Sigmoid colon (tissue), 7 donors: Measurements from ENCODE around the gene MYL6. TPM values are rescaled to one million over a fixed set of nuclear protein-coding genes. Genes with fewer than 3 reads are reported as not detected.
A peak's percentile ranks its signal among the peaks of the same experiment; 100 is the strongest.
"Not testable (repeated sequence)": the region's sequence is repeated elsewhere in the genome, so short reads cannot be mapped to it uniquely, and the experiment has no call there.

ENCODE experiments used
- DNase-seq: peaks from one replicate; pipeline ENCODE4 v3.0.0-alpha.2; 2019
- H3K27ac ChIP-seq, 4 donors: fragments of 200-600 bp; sonication (generic); one replicate each; pipeline ENCODE4 v1.5.1; 2016 to 2019; ENCODE audit warnings: mild to moderate bottlenecking in 1 of 4
- H3K27me3 ChIP-seq, 3 donors: fragments of 200-600 bp; sonication (generic); one replicate each; pipeline ENCODE4 v1.5.1; 2019; ENCODE audit warnings: mild to moderate bottlenecking in 1 of 3
- H3K36me3 ChIP-seq, 4 donors: fragments of 200-600 bp; sonication (generic); one replicate each; pipeline ENCODE4 v1.5.1; 2016 to 2019
- H3K4me1 ChIP-seq, 4 donors: fragments of 200-600 bp; sonication (generic); one replicate each; pipeline ENCODE4 v1.5.1; 2017 to 2019
- H3K4me3 ChIP-seq, 4 donors: fragments of 200-600 bp; sonication (generic); one replicate each; pipeline ENCODE4 v1.5.1; 2017 to 2019; ENCODE audit warnings: mild to moderate bottlenecking in 2 of 4, moderate library complexity in 1 of 4
- H3K9me3 ChIP-seq, 4 donors: fragments of 200-600 bp in 3 of 4; sonication (generic) in 3 of 4; one replicate each; pipeline versions ENCODE4 v1.5.1 to v1.6.1; 2013 to 2019
- CTCF ChIP-seq, 4 experiments: fragments of 450-650 bp in 3 of 4; fragments of 200-600 bp in 1 of 4; IDR thresholded peaks; one replicate each; pipeline ENCODE4 v1.5.1; 2016 to 2019; ENCODE audit warnings: antibody characterized with exemption in 4 of 4, mild to moderate bottlenecking in 3 of 4, moderate library complexity in 2 of 4
- EP300 ChIP-seq, 4 donors: sonication (generic); formaldehyde crosslinking; IDR thresholded peaks; one replicate each; pipeline ENCODE4 v1.6.1; 2017; ENCODE audit warnings: antibody characterized with exemption in 4 of 4
- POLR2A ChIP-seq, 2 donors: fragments of 450-650 bp; IDR thresholded peaks; one replicate each; pipeline ENCODE4 v1.6.1; 2016; ENCODE audit warnings: antibody characterized with exemption in 2 of 2, mild to moderate bottlenecking in 2 of 2, moderate library complexity in 2 of 2
- POLR2AphosphoS5 ChIP-seq, 4 donors: sonication (generic); formaldehyde crosslinking; IDR thresholded peaks; one replicate each; pipeline ENCODE4 v1.6.1; 2017; ENCODE audit warnings: antibody characterized with exemption in 4 of 4
- WGBS, 2 donors: extraction: QIAGEN DNeasy Blood & Tissue Kit; methylation state at CpG; one replicate each; pipeline ENCODE4 v1.1.7; 2013; 5-methylcytosine and 5-hydroxymethylcytosine counted together
- intact Hi-C: fragments of 100-400 bp; cut with DNase I; formaldehyde crosslinking; loops from one replicate; pipeline ENCODE4 v1.15.1; 2023
- polyA plus RNA-seq, 3 donors: library from polyadenylated mRNA; stranded (reverse); fragments of 200-250 nt; gene quantifications; one replicate each; pipeline ENCODE4 v1.2.3, GENCODE V29; 2013
- total RNA-seq, 4 donors: library from RNA; depleted of rRNA; stranded (reverse); fragments of >200 nt; gene quantifications; one replicate each; pipeline ENCODE4 v1.1.0, GENCODE V29; 2016
- donor health status: healthy with polysubstance abuse.
- donor health status: Bipolar disorder and iron deficiency.
- donor health status: healthy.

MYL6 gene
- total and polyA plus RNA-seq, 7 donors, result 3,150 to 9,553 (median 7,537) TPM

GRCh38 chr12:56154818-56155217, 3.3 kb upstream of the MYL6 start:
- peaks cover 5% of the 10 kb centered on the region in 4 donors for H3K36me3 ChIP-seq
- intact Hi-C loops, result no loop called here
- WGBS, 2 donors, result 94 to 95% methylated on average over 5 of the region's 5 CpGs
- H3K4me3 ChIP-seq, result no peak overlapping the region
- no peak for DNase-seq
- TF ChIP-seq CTCF (IDR thresholded peaks at IDR 0.05), result no peak
- no peak for TF ChIP-seq POLR2A (IDR thresholded peaks at IDR 0.05)
- TF ChIP-seq EP300 (IDR thresholded peaks at IDR 0.05), result no peak
- no peak for TF ChIP-seq POLR2AphosphoS5 (IDR thresholded peaks at IDR 0.05)
- no peaks in the 10 kb centered on the region for H3K27me3 ChIP-seq
- no peak overlapping the region for H3K27ac ChIP-seq
- H3K4me1 ChIP-seq, result peaks cover 0 to 44% (median 31%) of the 10 kb centered on the region in 4 donors
- no peaks in the 10 kb centered on the region for H3K9me3 ChIP-seq

- 85 to 94% methylated on average over 11 of the region's 11 CpGs for WGBS, 2 donors
- intact Hi-C loops, result no loop called here
- DNase-seq, result no peak
- H3K36me3 ChIP-seq, result peaks cover 10% of the 10 kb centered on the region in 4 donors
- H3K4me1 ChIP-seq, result peaks cover 0 to 49% (median 36%) of the 10 kb centered on the region in 4 donors
- H3K4me3 ChIP-seq, result no peak overlapping the region
- H3K27ac ChIP-seq, result no peak overlapping the region
- TF ChIP-seq EP300 (IDR thresholded peaks at IDR 0.05) (no peak), POLR2AphosphoS5 (IDR thresholded peaks at IDR 0.05) (no peak), POLR2A (IDR thresholded peaks at IDR 0.05) (no peak), CTCF (IDR thresholded peaks at IDR 0.05) (no peak)
- H3K27me3 ChIP-seq, result no peaks in the 10 kb centered on the region
- H3K9me3 ChIP-seq, result no peaks in the 10 kb centered on the region
Measured at GRCh38 chr12:56155256-56155845, 2.8 kb upstream of the MYL6 start.

- 83 to 89% methylated on average over 21 of the region's 21 CpGs for WGBS, 2 donors
- intact Hi-C loops, result not testable (repeated sequence)
- H3K4me1 ChIP-seq, result peaks cover 0 to 54% (median 39%) of the 10 kb centered on the region in 4 donors
Measured at GRCh38 chr12:56156464-56157200, 1.5 kb upstream of the MYL6 start.

GRCh38 chr12:56157201-56158028, 744 bp upstream of the MYL6 start:
- H3K27ac ChIP-seq, result peak overlapping the region; percentile 93 to 99 (median 94)
- TF ChIP-seq POLR2A (IDR thresholded peaks at IDR 0.05) (peak; percentile 50 to 69), EP300 (IDR thresholded peaks at IDR 0.05) (no peak), POLR2AphosphoS5 (IDR thresholded peaks at IDR 0.05) (peak; percentile 13 to 56 (median 43)), CTCF (IDR thresholded peaks at IDR 0.05) (peak in 3 of 4 experiments; percentile 74 to 95 (median 91))
- DNase-seq, result peak; percentile 94
- intact Hi-C loops, result loop anchor here (1.0 to 2.0 kb wide), 3 partner anchors 32 to 65 kb away; partner anchors contain the start of genes SMARCC2 and ZC3H10
- H3K36me3 ChIP-seq, result peaks cover 29 to 31% (median 31%) of the 10 kb centered on the region in 4 donors
- peak overlapping the region; percentile 61 to 99 (median 78) for H3K4me3 ChIP-seq
- 2 to 5% methylated on average over 45 of the region's 45 CpGs for WGBS, 2 donors
- H3K9me3 ChIP-seq, result no peaks in the 10 kb centered on the region
- peaks cover 0 to 58% (median 43%) of the 10 kb centered on the region in 4 donors for H3K4me1 ChIP-seq
- no peaks in the 10 kb centered on the region for H3K27me3 ChIP-seq

More at GRCh38 chr12:56156464-56157200, 1.5 kb upstream of the MYL6 start:
- Histone ChIP-seq H3K4me3 (peak overlapping the region; percentile 61 to 99 (median 78)), H3K27ac (peak overlapping the region; percentile 93 to 99 (median 94)), H3K36me3 (peaks cover 23% of the 10 kb centered on the region in 4 donors)
- not testable (repeated sequence) for DNase-seq, H3K27me3 ChIP-seq, H3K9me3 ChIP-seq
